Neural cell (in vitro differentiated cells): ENCODE data around the gene BIRC2. TPM values are rescaled to one million over a fixed set of nuclear protein-coding genes. Genes with fewer than 3 reads are reported as not detected.

Source experiments
- H2AFZ ChIP-seq: fragments of 200-600, 300-800 bp; sonication (generic), shearing (Covaris generic); 2 replicates; pipeline ENCODE4 v1.6.0; 2014; ENCODE audit warnings: low read depth, mild to moderate bottlenecking, antibody characterized with exemption, low read length, moderate library complexity
- H3F3A ChIP-seq: fragments of 200-600 bp; shearing (Covaris generic); 2 replicates; pipeline ENCODE4 v1.6.1; 2016; ENCODE audit warnings: mild to moderate bottlenecking, moderate library complexity, mixed read lengths, antibody characterized with exemption, low read length; ENCODE audit not compliant: insufficient read depth, poor library complexity, severe bottlenecking
- H3K27ac ChIP-seq: fragments of 200-600, 300-800 bp; sonication (generic), shearing (Covaris generic); 2 replicates; pipeline ENCODE4 v1.5.1; 2014; ENCODE audit warnings: mild to moderate bottlenecking, low read length, moderate library complexity
- H3K27me3 ChIP-seq: fragments of 300-800, 200-600 bp; sonication (generic), shearing (Covaris generic); 2 replicates; pipeline ENCODE4 v1.6.0; 2014; ENCODE audit warnings: mild to moderate bottlenecking, low read depth, low read length, moderate library complexity; ENCODE audit not compliant: insufficient read depth
- H3K36me3 ChIP-seq: fragments of 300-800, 200-600 bp; sonication (generic), shearing (Covaris generic); 2 replicates; pipeline ENCODE4 v1.5.1; 2014; ENCODE audit warnings: mild to moderate bottlenecking, antibody characterized with exemption, low read length, moderate library complexity; ENCODE audit not compliant: insufficient read depth
- H3K4me2 ChIP-seq: fragments of 300-800, 200-600 bp; sonication (generic), shearing (Covaris generic); 2 replicates; pipeline ENCODE4 v1.6.0; 2014; ENCODE audit warnings: mild to moderate bottlenecking, low read length
- H3K4me3 ChIP-seq: fragments of 300-800, 200-600 bp; sonication (generic), shearing (Covaris generic); 2 replicates; pipeline ENCODE4 v1.5.1; 2014; ENCODE audit warnings: mild to moderate bottlenecking, low read length, moderate library complexity
- H3K79me2 ChIP-seq: fragments of 200-600 bp; shearing (Covaris generic); replicated peaks from 2 replicates; pipeline ENCODE4 v1.6.0; 2014; ENCODE audit warnings: mild to moderate bottlenecking, low read length, moderate library complexity; ENCODE audit not compliant: insufficient read depth
- H3K9ac ChIP-seq: fragments of 300-800, 200-600 bp; sonication (generic), shearing (Covaris generic); 2 replicates; pipeline ENCODE4 v1.6.1; 2016; ENCODE audit warnings: mild to moderate bottlenecking, low read length, mixed read lengths
- H3K9me2 ChIP-seq: fragments of 200-600 bp; shearing (Covaris generic); 2 replicates; pipeline ENCODE4 v1.6.1; 2016; ENCODE audit warnings: mild to moderate bottlenecking, low read length, mixed read lengths; ENCODE audit not compliant: insufficient read depth
- H3K9me3 ChIP-seq: fragments of 200-600, 300-800 bp; sonication (generic), shearing (Covaris generic); 2 replicates; pipeline ENCODE4 v1.6.1; 2016; ENCODE audit warnings: mild to moderate bottlenecking, mixed run types, low read length, moderate library complexity, mixed read lengths
- H4K20me1 ChIP-seq: fragments of 200-600 bp; shearing (Covaris generic); 2 replicates; pipeline ENCODE4 v1.6.1; 2016; ENCODE audit warnings: mild to moderate bottlenecking, mixed run types; ENCODE audit not compliant: insufficient read depth
- EP300 ChIP-seq: fragments of 450-650 bp; conservative IDR thresholded peaks from 2 replicates; pipeline ENCODE4 v1.6.1; 2014; ENCODE audit warnings: antibody characterized with exemption, mild to moderate bottlenecking, moderate library complexity; ENCODE audit not compliant: poor library complexity, severe bottlenecking
- EZH2 ChIP-seq: fragments of 200-600, 300-800 bp; shearing (Covaris generic), sonication (generic); IDR thresholded peaks from 2 replicates; pipeline ENCODE4 v1.6.1; 2014; ENCODE audit warnings: antibody characterized with exemption, low read length, borderline replicate concordance, mild to moderate bottlenecking; ENCODE audit not compliant: insufficient read depth, poor library complexity, severe bottlenecking
- MXI1 ChIP-seq: fragments of 450-650 bp; conservative IDR thresholded peaks from 2 replicates; pipeline ENCODE4 v1.6.1; 2014; ENCODE audit warnings: antibody characterized with exemption, mild to moderate bottlenecking; ENCODE audit not compliant: poor library complexity, severe bottlenecking
- POLR2AphosphoS5 ChIP-seq: IDR thresholded peaks from 2 replicates; pipeline ENCODE4 v1.6.1; 2012
- RAD21 ChIP-seq: fragments of 450-650 bp; conservative IDR thresholded peaks from 2 replicates; pipeline ENCODE4 v1.6.1; 2014; ENCODE audit warnings: antibody characterized with exemption, mild to moderate bottlenecking, moderate library complexity
- SMC3 ChIP-seq: fragments of 450-650 bp; conservative IDR thresholded peaks from 2 replicates; pipeline ENCODE4 v1.6.1; 2014; ENCODE audit warnings: antibody characterized with exemption, mild to moderate bottlenecking, moderate library complexity; ENCODE audit not compliant: poor library complexity
- TAF1 ChIP-seq: IDR thresholded peaks from 2 replicates; pipeline ENCODE4 v1.6.1; 2012; ENCODE audit warnings: low read depth
- polyA plus RNA-seq: library from polyadenylated mRNA; depleted of rRNA; stranded (reverse); fragments of >200 nt; gene quantifications from 2 replicates; pipeline ENCODE4 v1.2.3, GENCODE V29; 2014
- TF ChIP-seq, protein P1 (sequence below): fragments of 450-650 bp; IDR thresholded peaks from 2 replicates; pipeline ENCODE4 v1.5.1; 2014; ENCODE audit warnings: antibody characterized with exemption, mild to moderate bottlenecking, moderate library complexity; ENCODE audit not compliant: poor library complexity, severe bottlenecking
- TF ChIP-seq, protein P2 (sequence below): IDR thresholded peaks from 2 replicates; pipeline ENCODE4 v1.6.1; 2012; ENCODE audit warnings: borderline replicate concordance

The BIRC2 gene
- polyA plus RNA-seq, 1 donor from 2014 or later = 68.7 TPM

DNA sequence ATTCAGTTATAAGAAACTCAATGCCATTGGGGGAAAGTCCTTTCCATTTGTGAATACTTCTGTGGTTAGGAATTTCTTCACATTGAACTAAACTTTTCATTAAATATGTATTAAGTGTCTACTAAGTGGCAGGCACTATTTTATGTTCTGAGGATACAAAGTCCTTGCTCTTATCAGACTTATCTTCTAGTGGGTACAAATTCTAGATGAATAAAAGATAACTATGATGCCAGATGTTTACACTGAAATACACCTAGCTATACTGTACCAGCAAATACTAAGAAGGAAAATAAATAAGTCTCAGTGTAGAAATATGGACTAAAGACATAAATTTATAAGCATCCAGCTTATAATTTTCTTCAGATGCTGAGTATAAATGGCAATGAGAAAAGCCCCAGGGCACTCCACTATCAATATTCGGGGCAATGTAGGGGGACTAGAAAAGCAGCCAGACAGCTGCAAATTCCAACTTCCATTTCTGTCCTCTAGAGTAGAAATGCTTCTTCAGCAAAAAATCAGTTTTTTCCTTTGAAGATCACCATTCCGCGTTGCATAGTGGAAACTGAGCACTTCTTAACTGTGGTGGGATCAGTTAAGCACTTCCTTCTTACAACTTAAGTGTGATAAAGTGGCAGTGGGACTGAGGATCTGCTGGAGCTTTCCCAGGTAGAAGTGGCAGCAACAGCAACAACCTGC is 41.5 kb upstream of the BIRC2 start:
- Histone ChIP-seq H4K20me1 (no peaks in the 10 kb centered on the region), H3K36me3 (no peaks in the 10 kb centered on the region), H3K27ac (no peak overlapping the region), H3K4me3 (no peak overlapping the region), H2AFZ (no peak overlapping the region), H3K79me2 (no peaks in the 10 kb centered on the region), H3K4me2 (no peak overlapping the region), H3K9me3 (peaks cover 4% of the 10 kb centered on the region), H3F3A (no peaks in the 10 kb centered on the region), H3K27me3 (no peaks in the 10 kb centered on the region), H3K9me2 (no peaks in the 10 kb centered on the region), H3K9ac (no peak overlapping the region)
- TF ChIP-seq TAF1 (no peak), EZH2 (no peak), EP300 (no peak), SMC3 (no peak), MXI1 (no peak), POLR2AphosphoS5 (no peak), RAD21 (no peak)
- TF ChIP-seq, protein P1, sequence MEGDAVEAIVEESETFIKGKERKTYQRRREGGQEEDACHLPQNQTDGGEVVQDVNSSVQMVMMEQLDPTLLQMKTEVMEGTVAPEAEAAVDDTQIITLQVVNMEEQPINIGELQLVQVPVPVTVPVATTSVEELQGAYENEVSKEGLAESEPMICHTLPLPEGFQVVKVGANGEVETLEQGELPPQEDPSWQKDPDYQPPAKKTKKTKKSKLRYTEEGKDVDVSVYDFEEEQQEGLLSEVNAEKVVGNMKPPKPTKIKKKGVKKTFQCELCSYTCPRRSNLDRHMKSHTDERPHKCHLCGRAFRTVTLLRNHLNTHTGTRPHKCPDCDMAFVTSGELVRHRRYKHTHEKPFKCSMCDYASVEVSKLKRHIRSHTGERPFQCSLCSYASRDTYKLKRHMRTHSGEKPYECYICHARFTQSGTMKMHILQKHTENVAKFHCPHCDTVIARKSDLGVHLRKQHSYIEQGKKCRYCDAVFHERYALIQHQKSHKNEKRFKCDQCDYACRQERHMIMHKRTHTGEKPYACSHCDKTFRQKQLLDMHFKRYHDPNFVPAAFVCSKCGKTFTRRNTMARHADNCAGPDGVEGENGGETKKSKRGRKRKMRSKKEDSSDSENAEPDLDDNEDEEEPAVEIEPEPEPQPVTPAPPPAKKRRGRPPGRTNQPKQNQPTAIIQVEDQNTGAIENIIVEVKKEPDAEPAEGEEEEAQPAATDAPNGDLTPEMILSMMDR = no peak
- TF ChIP-seq, protein P2, sequence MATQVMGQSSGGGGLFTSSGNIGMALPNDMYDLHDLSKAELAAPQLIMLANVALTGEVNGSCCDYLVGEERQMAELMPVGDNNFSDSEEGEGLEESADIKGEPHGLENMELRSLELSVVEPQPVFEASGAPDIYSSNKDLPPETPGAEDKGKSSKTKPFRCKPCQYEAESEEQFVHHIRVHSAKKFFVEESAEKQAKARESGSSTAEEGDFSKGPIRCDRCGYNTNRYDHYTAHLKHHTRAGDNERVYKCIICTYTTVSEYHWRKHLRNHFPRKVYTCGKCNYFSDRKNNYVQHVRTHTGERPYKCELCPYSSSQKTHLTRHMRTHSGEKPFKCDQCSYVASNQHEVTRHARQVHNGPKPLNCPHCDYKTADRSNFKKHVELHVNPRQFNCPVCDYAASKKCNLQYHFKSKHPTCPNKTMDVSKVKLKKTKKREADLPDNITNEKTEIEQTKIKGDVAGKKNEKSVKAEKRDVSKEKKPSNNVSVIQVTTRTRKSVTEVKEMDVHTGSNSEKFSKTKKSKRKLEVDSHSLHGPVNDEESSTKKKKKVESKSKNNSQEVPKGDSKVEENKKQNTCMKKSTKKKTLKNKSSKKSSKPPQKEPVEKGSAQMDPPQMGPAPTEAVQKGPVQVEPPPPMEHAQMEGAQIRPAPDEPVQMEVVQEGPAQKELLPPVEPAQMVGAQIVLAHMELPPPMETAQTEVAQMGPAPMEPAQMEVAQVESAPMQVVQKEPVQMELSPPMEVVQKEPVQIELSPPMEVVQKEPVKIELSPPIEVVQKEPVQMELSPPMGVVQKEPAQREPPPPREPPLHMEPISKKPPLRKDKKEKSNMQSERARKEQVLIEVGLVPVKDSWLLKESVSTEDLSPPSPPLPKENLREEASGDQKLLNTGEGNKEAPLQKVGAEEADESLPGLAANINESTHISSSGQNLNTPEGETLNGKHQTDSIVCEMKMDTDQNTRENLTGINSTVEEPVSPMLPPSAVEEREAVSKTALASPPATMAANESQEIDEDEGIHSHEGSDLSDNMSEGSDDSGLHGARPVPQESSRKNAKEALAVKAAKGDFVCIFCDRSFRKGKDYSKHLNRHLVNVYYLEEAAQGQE = no peak

DNA sequence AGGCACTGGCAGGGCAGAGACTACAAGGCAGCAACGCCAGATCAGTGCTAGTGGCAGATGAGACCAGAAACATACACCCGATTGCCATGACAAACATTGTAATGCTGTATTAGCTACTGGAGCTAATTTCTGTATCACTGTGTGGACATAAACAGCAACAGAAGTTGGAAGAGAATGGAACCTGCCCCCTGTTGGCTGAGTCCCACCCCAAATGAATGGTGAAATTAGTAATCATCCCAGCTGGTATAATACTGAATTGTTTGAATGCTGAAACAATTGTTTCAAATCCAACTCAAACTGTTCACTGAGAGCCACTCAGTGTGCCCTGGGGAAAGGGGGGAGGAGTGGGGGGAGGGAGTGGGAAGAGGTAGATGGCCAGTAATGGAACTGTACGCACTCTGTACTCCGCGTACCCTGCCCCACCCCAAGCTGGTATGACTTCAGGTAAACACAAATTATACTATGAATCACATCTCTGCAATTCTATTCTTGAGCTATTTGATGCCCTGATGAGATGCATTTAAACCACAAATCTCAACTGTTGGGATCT is 40.9 kb upstream of the BIRC2 start:
- H3K4me3 ChIP-seq = no peak overlapping the region
- TF ChIP-seq EP300 = no peak
- TF ChIP-seq, protein P1 = no peak
- TF ChIP-seq POLR2AphosphoS5 = no peak
- TF ChIP-seq TAF1 = no peak
- no peak for TF ChIP-seq MXI1
- no peak for TF ChIP-seq RAD21
- no peak for TF ChIP-seq EZH2
- TF ChIP-seq SMC3 = no peak
- TF ChIP-seq, protein P2 = no peak
- H3K9me3 ChIP-seq = peaks cover 4% of the 10 kb centered on the region
- no peaks in the 10 kb centered on the region for H3K79me2 ChIP-seq
- no peak overlapping the region for H3K9ac ChIP-seq
- H3K4me2 ChIP-seq = no peak overlapping the region
- H4K20me1 ChIP-seq = no peaks in the 10 kb centered on the region
- H3K27me3 ChIP-seq = no peaks in the 10 kb centered on the region
- H3K36me3 ChIP-seq = no peaks in the 10 kb centered on the region
- no peaks in the 10 kb centered on the region for H3F3A ChIP-seq
- H3K27ac ChIP-seq = no peak overlapping the region
- H3K9me2 ChIP-seq = no peaks in the 10 kb centered on the region
- H2AFZ ChIP-seq = no peak overlapping the region
